GM11168 (cell line): ENCODE data around the gene EBI3.
"Not testable (repeated sequence)": the region's sequence is repeated elsewhere in the genome, so short reads cannot be mapped to it uniquely, and the experiment has no call there.

Source experiments
- in situ Hi-C: fragments of 300-500 bp; cut with MboI; formaldehyde crosslinking; loops from one replicate; pipeline ENCODE4 v1.12.0; 2022; ENCODE audit warnings: low sequenced_read_pairs; ENCODE audit not compliant: unreplicated experiment

Gene EBI3

GRCh38 chr19:4229179-4229931, at the start of gene EBI3:
Gene EBI3, plus strand, starts transcription at chr19:4229523. Its CDS starts 28 bp downstream, at chr19:4229551.
- in situ Hi-C loops = no loop called here

GRCh38 chr19:4181053-4181508, 48.2 kb upstream of the EBI3 start:
- in situ Hi-C loops = no loop called here

- in situ Hi-C loops = no loop called here
Observed at GRCh38 chr19:4182084-4182810, 47.1 kb upstream of the EBI3 start, which contains the start of the genes ANKRD24 and SIRT6. Gene ANKRD24, plus strand, starts transcription at chr19:4182689. Its CDS starts 3,737 bp downstream, at chr19:4186426. Gene SIRT6, minus strand, starts transcription at chr19:4182563. Its CDS starts 24 bp downstream, at chr19:4182539.

DNA sequence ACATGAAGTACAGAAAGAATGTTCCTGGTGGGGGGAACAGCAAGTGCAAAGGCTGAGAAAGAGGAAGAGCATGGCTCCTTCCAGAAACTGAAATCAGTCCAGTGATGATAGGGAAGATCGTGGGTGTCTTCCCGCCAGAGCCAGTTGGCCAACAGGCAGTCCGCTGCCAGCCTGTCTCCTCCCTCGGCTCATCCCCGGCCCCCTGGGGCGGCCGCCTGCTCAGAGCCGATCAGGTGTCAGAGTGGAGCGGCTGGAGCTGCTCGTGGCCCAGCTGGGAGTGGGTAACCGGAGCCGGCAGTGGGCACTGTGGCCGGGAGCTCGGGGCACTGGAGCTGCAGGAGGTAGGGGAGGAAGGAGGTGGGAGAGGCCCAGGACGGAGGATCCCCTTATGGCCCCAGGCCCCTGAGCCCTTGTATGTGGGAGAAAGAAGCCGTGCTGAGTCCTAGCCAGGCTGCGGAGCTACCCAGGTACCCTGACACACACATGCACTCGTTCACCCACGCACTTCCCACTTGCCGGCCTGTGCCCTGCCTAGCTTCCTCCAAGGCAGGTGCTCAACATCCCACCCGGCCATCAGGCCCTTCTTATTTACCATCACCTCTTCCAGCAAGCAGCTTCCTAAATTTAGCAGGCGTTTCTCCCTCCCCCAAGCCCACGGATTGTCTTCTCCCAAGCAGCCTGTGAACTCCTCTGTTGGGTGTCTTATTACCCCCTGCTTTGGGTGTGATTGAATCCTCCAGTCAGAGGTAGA, 45.2 kb upstream of the EBI3 start:
- in situ Hi-C loops = no loop called here

GRCh38 chr19:4184718-4185352, 44.5 kb upstream of the EBI3 start:
- in situ Hi-C loops = no loop called here

- in situ Hi-C loops = no loop called here
Observed at GRCh38 chr19:4185413-4186086, 43.8 kb upstream of the EBI3 start.

DNA sequence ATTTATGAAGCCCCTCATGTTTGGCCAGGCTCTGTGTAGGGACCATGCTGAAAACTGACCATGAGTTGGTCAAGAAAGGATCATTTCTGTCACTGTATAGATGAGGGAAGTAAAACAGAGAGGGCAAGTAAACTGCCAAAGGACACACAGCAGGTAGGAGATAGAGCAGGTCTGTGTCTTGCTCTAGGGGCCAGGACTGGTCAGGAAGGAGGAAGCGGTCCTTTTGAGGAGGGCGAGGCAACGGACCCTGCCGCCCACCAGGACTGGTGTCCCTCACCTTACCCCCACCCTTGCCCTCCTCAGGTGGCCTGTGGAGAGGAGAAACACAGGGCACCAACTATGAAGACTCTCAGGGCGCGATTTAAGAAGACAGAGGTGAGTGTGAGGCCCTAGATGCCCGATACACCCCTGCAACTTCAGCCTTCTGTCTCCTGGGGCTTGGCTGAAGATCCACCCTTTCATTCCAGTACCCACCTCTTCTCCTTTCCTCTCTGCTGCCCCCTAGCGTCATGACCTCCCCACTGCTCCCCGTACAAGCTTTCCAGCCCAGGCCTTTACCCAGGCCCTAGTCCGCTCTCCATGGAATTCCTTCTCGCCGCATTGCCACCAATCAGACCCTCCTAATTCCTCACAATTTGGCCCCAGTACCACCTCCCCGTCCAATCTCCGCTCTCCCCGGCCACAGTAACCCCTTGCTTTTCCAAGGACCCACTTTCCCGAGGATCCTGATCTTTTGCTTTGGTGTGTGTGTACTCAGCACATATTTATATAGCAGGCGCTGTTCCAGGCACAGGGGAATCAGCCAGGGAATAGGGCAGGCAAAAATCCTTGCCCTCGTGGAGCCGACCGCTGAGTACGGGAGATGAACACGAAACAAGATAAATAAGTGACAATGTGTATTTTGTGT, 43.0 kb upstream of the EBI3 start:
- in situ Hi-C loops = no loop called here

DNA sequence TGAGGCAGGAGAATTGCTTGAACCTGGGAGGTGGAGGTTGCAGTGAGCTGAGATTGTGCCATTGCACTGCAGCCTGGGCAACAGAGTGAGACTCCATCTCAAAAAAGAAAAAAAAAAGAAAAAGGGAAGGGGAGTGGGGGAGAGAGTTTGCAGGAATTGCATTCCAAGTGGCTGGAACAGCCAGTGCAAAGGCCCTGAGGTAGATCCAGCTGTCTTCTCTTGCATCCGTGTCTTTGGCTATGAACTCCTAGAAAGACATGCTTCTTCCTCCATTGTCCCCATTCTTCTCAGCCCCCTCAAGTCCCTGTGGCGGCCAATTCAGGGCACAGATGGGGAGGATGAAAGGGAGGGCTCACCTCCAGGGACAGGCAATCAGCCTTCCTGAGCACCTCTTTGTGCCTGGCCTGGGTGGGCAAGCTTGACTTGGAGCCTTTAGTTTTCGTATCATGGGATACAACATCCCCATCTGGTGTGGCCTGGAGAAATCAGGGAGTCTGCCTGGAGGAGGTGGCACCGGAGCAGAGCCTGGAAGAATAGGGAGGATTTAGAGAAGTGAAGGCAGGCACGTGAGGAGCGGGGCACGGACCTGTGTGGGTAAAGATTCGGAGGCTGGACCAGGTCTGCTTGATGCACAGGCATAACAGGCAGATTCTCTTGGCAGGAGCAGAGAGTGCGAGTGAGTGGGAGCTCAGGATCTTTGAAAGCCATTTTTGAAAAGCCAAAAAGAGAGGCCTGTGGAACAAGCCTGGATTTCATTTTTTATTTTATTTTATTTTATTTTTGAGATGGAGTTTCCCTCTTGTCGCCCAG, 41.8 kb upstream of the EBI3 start:
- in situ Hi-C loops = no loop called here

GRCh38 chr19:4189641-4190040, 39.7 kb upstream of the EBI3 start:
- in situ Hi-C loops = no loop called here

DNA sequence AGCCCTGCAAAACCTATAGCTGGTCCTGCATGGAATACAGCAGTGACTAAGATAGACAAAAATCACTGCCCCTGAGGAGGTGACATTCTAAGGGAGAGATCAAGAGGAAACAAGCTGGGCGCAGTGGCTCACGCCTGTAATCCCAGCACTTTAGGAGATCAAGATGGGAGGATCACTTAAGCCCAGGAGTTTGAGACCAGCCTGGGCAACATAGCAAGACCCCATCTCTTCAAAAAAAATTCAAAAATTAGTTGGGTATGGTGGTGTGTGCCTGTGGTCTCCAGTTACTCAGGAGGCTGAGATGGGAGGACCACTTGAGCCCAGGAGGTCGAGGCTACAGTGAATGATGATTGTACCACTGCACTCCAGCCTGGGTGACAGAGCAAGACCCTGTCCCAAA, 36.8 kb upstream of the EBI3 start:
- in situ Hi-C loops = not testable (repeated sequence)

GRCh38 chr19:4194353-4194752, 35.0 kb upstream of the EBI3 start:
- in situ Hi-C loops = no loop called here

DNA sequence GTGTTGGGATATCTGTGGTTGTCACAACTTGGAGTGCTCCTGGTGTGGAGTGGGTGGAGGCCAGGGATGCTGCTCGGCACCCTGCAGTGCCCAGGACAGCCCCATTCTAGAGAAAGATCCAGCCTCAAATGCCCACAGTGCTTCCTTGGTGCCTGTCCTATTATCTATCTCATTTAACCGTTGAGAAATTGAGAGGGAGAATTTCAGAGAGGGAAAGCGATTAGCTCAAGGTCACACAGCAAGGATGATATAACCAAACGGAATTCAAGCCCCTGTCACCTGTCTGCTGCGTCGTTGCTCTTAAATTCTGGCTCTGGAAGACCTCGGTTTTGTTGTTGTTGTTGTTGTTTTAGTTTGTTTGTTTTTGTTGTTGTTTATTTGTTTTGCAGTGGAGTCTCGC, 33.3 kb upstream of the EBI3 start:
- in situ Hi-C loops = no loop called here

- in situ Hi-C loops = no loop called here
Observed at GRCh38 chr19:4196587-4197148, 32.7 kb upstream of the EBI3 start.

DNA sequence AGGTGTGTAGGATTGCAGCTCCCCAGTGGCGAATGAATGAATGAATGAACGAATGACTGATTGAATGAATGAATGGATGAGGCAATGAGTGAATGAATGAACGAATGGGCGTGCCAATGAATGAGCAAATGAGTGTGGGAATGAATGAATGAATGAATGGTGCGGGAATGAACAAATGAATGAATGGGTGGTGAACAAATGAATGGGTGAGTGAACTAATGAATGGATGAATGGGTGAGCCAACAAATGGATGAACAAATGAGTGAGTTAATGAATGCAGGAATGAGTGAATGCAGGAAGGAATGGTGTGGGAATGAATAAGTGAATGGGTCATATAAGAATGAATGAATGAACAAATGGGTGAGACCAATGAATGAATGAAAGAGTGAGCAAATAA, 32.1 kb upstream of the EBI3 start:
- in situ Hi-C loops = no loop called here

DNA sequence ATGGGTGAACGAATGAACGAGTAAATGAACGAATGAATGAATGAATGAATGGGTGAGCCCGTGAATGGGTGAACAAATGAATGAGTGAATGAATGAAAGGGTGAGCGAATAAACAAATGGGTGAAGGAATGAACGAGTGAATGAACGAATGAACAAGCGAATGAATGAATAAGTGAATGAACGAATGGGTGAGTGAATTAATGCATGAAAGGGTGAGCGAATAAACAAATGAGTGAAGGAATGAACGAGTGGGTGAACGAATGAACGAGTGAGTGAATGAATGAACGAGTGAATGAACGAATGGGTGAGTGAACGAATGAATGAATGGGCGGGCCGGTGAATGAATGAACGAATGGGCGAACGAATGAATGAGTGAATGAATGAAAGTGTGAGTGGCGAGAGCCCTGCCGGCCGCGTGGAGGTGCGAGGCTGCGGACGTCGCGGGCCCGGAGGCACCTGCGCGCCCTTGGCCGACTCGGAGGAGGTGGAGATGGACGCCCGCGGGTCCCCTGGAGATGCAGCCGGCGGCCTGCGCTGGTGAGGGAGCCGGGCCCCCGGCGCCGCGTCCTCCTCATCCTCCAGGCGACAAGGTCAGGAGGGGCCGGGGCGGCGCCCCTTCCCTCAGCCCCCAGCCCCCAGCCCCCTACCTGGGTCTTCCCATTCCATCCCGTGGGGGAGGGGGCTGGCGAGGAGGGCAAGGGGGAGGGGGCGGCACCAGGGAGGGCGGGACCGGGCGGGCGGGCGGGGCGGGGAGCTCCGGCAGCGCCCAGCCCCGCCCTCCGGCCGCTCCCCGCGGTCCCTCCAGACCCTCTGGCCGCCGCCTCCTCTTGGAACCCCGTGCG, 31.5 kb upstream of the EBI3 start:
- in situ Hi-C loops = no loop called here

GRCh38 chr19:4198467-4199126, 30.7 kb upstream of the EBI3 start:
- in situ Hi-C loops = no loop called here
